ENCODE results near the gene HINT2. TPM values are rescaled to one million over a fixed set of nuclear protein-coding genes. Genes with fewer than 3 reads are reported as not detected.

Gene HINT2
- total RNA-seq, 1 experiment from 2014 or later: 69.7 TPM

- TF ChIP-seq EZH2phosphoT487 (IDR thresholded peaks at IDR 0.05; ENCODE audit: borderline replicate concordance, low read length): no peak
- TF ChIP-seq EZH2 (IDR thresholded peaks at IDR 0.05; ENCODE audit: low read length, unreplicated experiment): no peak
- no peak for TF ChIP-seq CTCF (conservative IDR thresholded peaks at IDR 0.05; ENCODE audit: low read depth, low read length)
- H3F3A ChIP-seq (ENCODE audit: low read length, unreplicated experiment): no peaks in the 10 kb centered on the region
- H3K79me2 ChIP-seq (ENCODE audit: low read length): no peaks in the 10 kb centered on the region
- ATAC-seq (no peak), DNase-seq (no peak)
- no peak overlapping the region for H3K27ac ChIP-seq (ENCODE audit: low read length)
- H3K4me3 ChIP-seq (ENCODE audit: low read length): no peak overlapping the region
- H3K4me1 ChIP-seq (ENCODE audit: insufficient read depth, low read length): 0 out of 2 replicates have a peak, but pooled peaks cover 4% of the 10 kb centered on the region
- no peak overlapping the region for H2AFZ ChIP-seq (ENCODE audit: low read length)
- no TSS peak for BruUV-seq (replicated peaks)
- H3K9ac ChIP-seq (ENCODE audit: low read length): no peak overlapping the region
- no peaks in the 10 kb centered on the region for H3K9me3 ChIP-seq (ENCODE audit: low read length)
- H3K27me3 ChIP-seq (ENCODE audit: low read length): no peaks in the 10 kb centered on the region
- H3K36me3 ChIP-seq (ENCODE audit: low read depth, low read length): no peaks in the 10 kb centered on the region
- no peaks in the 10 kb centered on the region for H4K20me1 ChIP-seq (ENCODE audit: low read length)
- ChIA-PET POLR2A (ENCODE audit: unreplicated experiment) (no interaction called here), CTCF (interaction anchor here (0.5 kb wide), 1 partner anchor 21 kb away, joined by 3 read pairs; no protein-coding TSS in a partner anchor)
- intact Hi-C loops (cut with micrococcal nuclease): loop anchor here (10.0 kb wide), 1 partner anchor 46 kb away; the partner anchor contains the start of genes FAM221B and TMEM8B
- H3K4me2 ChIP-seq (ENCODE audit: low read length): no peak overlapping the region
- H3K9me2 ChIP-seq (replicated peaks; ENCODE audit: low read length): no peaks in the 10 kb centered on the region
Observed at GRCh38 chr9:35778496-35778895, 36.3 kb downstream of the HINT2 start.

GRCh38 chr9:35776018-35776417 lies 38.8 kb downstream of the HINT2 start:
- H3K27ac ChIP-seq (ENCODE audit: low read length): no peak overlapping the region
- DNase-seq (no peak), ATAC-seq (no peak)
- no peaks in the 10 kb centered on the region for H4K20me1 ChIP-seq (ENCODE audit: low read length)
- peaks cover 24% of the 10 kb centered on the region for H3K4me1 ChIP-seq (ENCODE audit: insufficient read depth, low read length)
- BruUV-seq (replicated peaks): no TSS peak
- H3K4me3 ChIP-seq (ENCODE audit: low read length): no peak overlapping the region
- H3K9me2 ChIP-seq (replicated peaks; ENCODE audit: low read length): no peaks in the 10 kb centered on the region
- H3K79me2 ChIP-seq (ENCODE audit: low read length): no peaks in the 10 kb centered on the region
- no peak overlapping the region for H3K9ac ChIP-seq (ENCODE audit: low read length)
- no peak overlapping the region for H3K4me2 ChIP-seq (ENCODE audit: low read length)
- H2AFZ ChIP-seq (ENCODE audit: low read length): no peak overlapping the region
- intact Hi-C loops (cut with micrococcal nuclease): loop anchor here (10.0 kb wide), 1 partner anchor 49 kb away; the partner anchor contains the start of genes FAM221B and TMEM8B
- POLR2A ChIA-PET (ENCODE audit: unreplicated experiment): no interaction called here
- no peaks in the 10 kb centered on the region for H3F3A ChIP-seq (ENCODE audit: low read length, unreplicated experiment)
- CTCF ChIA-PET: interaction anchor here (0.5 kb wide), 1 partner anchor 1667 kb away, joined by 8 read pairs; no protein-coding TSS in a partner anchor
- TF ChIP-seq EZH2phosphoT487 (IDR thresholded peaks at IDR 0.05; ENCODE audit: borderline replicate concordance, low read length) (no peak), EZH2 (IDR thresholded peaks at IDR 0.05; ENCODE audit: low read length, unreplicated experiment) (no peak), CTCF (conservative IDR thresholded peaks at IDR 0.05; ENCODE audit: low read depth, low read length) (no peak)
- H3K9me3 ChIP-seq (ENCODE audit: low read length): no peaks in the 10 kb centered on the region
- no peaks in the 10 kb centered on the region for H3K27me3 ChIP-seq (ENCODE audit: low read length)
- no peaks in the 10 kb centered on the region for H3K36me3 ChIP-seq (ENCODE audit: low read depth, low read length)

- TF ChIP-seq CTCF (conservative IDR thresholded peaks at IDR 0.05; ENCODE audit: low read depth, low read length): no peak
- TF ChIP-seq EZH2 (IDR thresholded peaks at IDR 0.05; ENCODE audit: low read length, unreplicated experiment): no peak
- TF ChIP-seq EZH2phosphoT487 (IDR thresholded peaks at IDR 0.05; ENCODE audit: borderline replicate concordance, low read length): no peak
- ATAC-seq: no peak
- H2AFZ ChIP-seq (ENCODE audit: low read length): no peak overlapping the region
- no peak for DNase-seq
- intact Hi-C loops (cut with micrococcal nuclease): loop anchor here (10.0 kb wide), 1 partner anchor 50 kb away; the partner anchor contains the start of genes FAM221B and TMEM8B
- no peaks in the 10 kb centered on the region for H3K79me2 ChIP-seq (ENCODE audit: low read length)
- no peaks in the 10 kb centered on the region for H3K27me3 ChIP-seq (ENCODE audit: low read length)
- H4K20me1 ChIP-seq (ENCODE audit: low read length): no peaks in the 10 kb centered on the region
- H3K9me3 ChIP-seq (ENCODE audit: low read length): no peaks in the 10 kb centered on the region
- H3K4me3 ChIP-seq (ENCODE audit: low read length): no peak overlapping the region
- H3K4me2 ChIP-seq (ENCODE audit: low read length): no peak overlapping the region
- no peaks in the 10 kb centered on the region for H3K9me2 ChIP-seq (replicated peaks; ENCODE audit: low read length)
- H3F3A ChIP-seq (ENCODE audit: low read length, unreplicated experiment): peaks cover 5% of the 10 kb centered on the region
- ChIA-PET CTCF (no interaction called here), POLR2A (ENCODE audit: unreplicated experiment) (no interaction called here)
- no peak overlapping the region for H3K9ac ChIP-seq (ENCODE audit: low read length)
- H3K4me1 ChIP-seq (ENCODE audit: insufficient read depth, low read length): peaks cover 34% of the 10 kb centered on the region
- no peaks in the 10 kb centered on the region for H3K36me3 ChIP-seq (ENCODE audit: low read depth, low read length)
- BruUV-seq (replicated peaks): no TSS peak
- no peak overlapping the region for H3K27ac ChIP-seq (ENCODE audit: low read length)
Observed at GRCh38 chr9:35774907-35775635, 39.8 kb downstream of the HINT2 start.
